ENCODE data around the gene GHRL.
"Not testable (repeated sequence)": the region's sequence is repeated elsewhere in the genome, so short reads cannot be mapped to it uniquely, and the experiment has no call there.

Gene GHRL

DNA sequence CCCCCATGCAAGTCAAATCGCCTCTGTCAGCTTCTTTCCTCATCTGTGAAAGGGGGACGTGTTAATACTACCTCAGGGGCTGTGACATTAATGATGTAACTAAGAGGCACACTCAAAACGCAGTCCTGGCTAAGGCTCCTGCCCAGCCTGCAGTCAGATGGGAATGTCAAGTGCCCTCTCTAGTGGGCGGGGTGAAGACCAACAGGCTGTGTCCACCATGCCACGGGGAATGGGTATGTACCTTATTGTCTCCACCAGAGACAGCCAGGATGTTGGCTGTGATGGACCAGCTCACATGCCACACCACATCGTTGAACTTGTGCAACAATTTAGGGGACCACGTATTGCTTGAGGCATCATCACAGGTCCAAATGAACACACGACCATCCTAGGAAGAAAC, 11.0 kb upstream of the GHRL start:
- in situ Hi-C loops (cut with MboI; ENCODE audit: low sequenced_read_pairs): no loop called here

DNA sequence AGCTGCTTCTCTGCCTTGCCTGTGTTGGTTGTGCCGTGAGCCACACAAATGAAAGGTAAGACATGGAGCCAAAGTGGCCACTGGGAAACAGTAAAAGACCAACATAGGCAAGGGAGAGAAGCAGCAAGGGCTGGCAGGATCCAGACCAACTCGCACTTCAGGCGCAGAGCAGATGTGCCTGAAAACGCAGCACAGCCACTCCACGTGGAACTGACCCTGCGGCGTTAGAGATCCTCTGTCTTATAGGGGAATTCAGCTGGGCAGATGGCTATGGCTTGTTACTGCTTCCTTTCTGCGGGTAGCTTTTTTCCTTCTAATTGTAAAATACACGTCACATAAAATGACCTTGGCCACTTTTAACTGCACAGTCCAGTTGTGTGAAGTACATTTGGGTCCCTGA, 10.4 kb upstream of the GHRL start:
- in situ Hi-C loops (cut with MboI; ENCODE audit: low sequenced_read_pairs): no loop called here

DNA sequence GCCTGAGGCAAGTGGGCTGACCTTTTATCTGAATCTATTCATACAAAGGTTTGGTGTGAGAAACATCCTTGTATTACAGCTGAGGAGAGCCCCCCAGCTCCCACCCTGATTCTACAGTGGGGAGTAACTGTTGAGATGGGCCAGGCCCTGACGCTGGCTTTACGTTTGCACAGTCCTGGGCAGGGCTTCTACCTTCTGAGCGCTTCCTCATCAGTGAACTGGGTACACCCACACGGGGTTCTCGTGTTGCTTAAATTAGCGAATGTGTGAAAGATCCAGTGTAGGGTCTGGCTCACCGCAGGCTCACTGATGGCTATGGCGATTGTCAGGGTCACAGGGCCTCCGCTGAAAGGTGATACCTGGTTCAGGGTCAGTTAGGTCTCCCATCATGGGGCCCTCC, 7.3 kb upstream of the GHRL start:
- in situ Hi-C loops (cut with MboI; ENCODE audit: low sequenced_read_pairs): no loop called here

DNA sequence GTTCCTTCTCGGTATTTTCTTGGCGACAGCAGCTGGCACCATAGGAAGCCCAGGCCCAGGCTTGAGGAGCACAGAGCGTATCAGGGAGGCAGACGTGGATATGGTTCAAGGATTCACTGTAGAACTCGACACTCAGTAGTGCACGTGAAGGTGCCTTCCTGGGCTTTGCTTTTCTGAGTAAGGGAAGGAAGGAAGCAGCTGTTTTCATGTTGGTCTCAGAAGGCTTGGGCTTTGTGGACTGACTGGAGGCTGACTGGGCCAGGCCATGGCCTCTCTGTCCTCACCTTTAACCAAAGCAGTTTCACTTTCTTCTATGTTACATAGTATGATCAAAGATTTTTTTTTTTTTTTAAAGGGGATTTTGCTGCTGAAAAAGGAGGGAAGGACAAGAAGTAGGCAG, 6.9 kb upstream of the GHRL start:
- in situ Hi-C loops (cut with MboI; ENCODE audit: low sequenced_read_pairs): no loop called here

DNA sequence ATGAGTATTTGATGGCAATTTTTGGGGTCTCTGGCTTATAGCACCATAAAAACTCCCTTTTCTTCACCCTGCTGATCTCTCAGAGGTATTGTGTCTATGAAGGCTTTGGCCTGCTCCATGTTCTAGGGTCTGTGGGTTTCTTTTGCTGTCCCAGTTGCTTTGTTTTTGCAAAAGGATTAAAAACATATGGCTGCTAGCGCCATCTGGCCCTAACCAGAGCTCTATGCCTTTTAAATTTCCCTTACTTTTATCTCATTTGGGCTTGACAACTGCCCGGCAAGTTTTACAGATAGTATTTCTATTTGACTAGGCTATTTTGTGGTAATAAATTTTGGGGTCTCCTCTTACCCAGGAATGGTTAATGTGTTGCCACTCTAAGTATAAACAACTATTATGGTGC, 6.4 kb upstream of the GHRL start:
- in situ Hi-C loops (cut with MboI; ENCODE audit: low sequenced_read_pairs): no loop called here

DNA sequence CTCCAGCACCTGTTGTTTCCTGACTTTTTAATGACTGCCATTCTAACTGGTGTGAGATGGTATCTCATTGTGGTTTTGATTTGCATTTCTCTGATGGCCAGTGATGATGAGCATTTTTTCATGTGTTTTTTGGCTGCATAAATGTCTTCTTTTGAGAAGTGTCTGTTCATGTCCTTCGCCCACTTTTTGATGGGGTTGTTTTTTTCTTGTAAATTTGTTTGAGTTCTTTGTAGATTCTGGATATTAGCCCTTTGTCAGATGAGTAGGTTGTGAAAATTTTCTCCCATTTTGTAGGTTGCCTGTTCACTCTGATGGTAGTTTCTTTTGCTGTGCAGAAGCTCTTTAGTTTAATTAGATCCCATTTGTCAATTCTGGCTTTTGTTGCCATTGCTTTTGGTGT, 5.3 kb upstream of the GHRL start:
- in situ Hi-C loops (cut with MboI; ENCODE audit: low sequenced_read_pairs): not testable (repeated sequence)

DNA sequence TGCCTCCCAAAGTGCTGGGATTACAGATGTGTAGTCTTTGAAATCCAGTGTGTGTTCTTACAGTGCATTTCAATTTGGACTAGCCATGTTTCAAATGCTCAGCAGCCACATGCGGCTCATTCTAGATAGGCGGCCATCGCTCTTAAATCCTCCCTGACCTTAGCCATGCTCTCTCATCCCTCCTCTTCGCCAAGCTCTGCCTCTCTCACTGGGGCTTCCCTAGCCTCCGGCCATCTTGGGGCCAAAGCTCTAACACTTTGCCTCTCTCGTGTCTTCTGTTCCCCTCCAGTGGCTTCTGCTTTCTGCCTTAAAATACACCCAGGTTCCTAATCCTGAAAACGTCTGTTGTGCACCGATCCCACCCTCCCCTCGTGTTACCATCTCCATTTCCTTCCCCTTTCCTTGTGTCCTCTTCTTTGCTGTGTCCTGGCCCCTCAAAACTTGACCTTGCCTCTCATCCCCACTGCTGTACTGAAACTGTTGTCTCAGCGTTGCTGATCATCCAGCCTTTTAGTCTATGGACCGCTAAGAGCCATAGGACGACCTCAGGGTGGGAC, 1.4 kb upstream of the GHRL start:
- in situ Hi-C loops (cut with MboI; ENCODE audit: low sequenced_read_pairs): no loop called here

DNA sequence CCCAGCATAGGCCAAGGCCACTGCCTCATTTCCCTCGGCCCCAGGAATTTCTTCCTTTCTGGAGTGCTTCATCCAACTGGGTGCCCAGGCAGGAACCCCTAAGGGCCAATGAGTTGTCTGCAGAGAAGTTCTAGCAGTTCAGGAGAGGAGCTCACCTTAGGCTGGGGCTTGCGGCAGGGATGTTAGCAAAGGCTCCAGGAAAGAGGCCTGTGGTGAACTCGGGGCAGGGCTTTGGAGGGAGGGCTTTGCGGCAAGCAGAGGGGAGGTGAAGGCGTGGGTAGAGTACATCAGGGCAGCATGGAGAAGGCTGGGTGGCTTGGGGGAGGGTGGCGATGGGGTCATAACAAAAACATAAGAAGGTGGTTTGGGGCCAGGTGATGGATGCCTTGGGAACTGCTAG, 1.1 kb downstream of the GHRL start:
- in situ Hi-C loops (cut with MboI; ENCODE audit: low sequenced_read_pairs): no loop called here

DNA sequence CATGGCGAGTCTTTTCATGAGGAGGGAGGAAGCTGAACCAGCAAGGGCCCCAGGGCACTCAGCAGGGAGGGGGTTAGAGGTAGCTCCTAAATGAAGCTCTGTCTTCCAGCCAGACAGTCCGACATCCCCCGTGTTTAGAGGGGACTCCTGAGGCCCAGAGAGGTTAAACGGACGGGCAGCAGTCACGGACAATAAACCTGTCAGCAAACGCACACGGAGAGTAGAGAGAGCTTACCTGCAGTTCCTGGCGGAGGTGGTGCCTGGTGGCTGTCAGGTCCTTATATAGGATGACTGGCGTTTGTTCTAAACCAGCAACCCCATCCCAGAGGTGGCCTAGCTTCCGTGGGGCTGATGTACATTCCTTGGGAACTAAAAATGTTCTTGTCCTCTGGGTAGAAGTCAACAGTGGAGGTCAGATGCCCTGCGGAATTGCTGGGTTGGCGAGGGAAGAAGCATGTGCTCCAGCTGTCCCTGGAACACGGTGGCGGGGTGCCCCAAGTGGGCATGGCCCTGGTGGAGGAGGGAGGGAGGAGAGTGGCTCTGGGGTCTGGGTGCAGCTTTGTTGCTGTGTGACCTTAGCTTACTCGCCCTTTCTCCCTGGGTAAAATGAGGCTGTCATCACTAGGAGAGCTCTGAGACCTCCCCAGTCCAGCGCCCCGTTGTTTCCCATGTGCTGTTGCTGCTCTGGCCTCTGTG, 2.1 kb downstream of the GHRL start:
- in situ Hi-C loops (cut with MboI; ENCODE audit: low sequenced_read_pairs): no loop called here

DNA sequence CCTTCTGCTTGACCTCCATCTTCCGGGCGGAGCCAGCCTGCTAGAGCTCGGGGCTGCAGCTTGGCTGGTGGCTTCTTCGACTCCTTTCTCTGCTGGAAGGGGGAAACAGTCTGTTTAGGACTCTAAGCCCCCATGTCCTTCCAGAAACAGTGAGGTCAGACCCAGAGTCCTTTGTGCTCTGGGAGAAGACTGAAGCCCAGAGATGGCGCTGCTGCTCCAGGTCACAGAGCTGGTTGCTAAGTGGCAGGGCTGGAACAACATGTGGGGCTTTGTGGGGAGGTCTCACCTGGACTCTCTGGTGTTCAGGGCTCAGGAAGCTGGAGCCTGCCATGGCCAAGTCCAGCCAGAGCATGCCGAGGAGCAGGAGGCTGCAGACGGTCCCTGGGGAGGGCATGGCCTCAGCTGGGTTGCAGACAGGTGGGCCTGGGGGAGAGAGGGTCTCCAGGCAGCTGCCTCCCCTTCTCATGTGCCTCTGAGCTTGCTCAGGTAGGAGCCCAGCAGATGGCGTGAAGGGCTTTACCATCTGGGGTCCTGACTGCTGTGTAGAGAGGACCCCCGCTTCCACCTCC, 2.9 kb downstream of the GHRL start:
- in situ Hi-C loops (cut with MboI; ENCODE audit: low sequenced_read_pairs): no loop called here

DNA sequence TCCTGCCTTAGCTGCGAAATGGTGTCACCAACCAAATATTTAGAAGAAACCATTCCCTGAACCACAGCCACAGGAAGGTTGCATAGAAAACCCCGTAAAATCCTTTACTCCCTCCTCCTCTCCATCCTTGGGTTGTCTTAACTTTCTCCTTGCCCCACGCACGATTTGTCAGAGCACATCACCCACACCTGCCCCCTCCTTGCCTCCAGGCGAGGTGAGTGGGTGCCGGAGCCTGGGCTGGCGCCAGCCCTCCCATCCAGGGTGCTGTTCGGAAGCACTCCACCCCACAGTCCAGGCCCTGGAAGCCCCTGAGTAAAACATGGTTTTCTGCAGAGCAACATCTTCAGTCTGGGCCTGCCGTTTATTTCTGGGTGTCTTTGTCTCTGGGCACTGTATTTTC, 3.7 kb downstream of the GHRL start:
- in situ Hi-C loops (cut with MboI; ENCODE audit: low sequenced_read_pairs): no loop called here

DNA sequence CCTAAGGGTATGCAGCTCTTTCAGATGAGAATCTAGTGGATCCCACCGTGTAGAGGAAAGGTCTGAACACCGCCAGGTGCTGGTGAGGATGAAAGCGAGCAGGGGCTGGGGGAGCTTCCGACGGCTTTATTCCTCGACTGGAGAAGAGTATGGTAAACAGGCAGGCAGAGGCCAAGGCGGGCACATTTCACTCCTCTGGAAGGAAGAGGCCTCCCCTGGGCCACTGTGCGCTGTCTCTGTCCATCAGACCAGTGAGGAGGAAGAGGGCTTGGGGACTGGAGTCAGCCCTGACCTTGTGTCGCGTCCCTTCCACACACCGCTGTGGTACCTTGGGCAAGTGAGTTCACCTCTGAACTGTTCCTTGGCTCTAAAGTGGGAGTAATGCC, 4.2 kb downstream of the GHRL start:
- in situ Hi-C loops (cut with MboI; ENCODE audit: low sequenced_read_pairs): no loop called here

DNA sequence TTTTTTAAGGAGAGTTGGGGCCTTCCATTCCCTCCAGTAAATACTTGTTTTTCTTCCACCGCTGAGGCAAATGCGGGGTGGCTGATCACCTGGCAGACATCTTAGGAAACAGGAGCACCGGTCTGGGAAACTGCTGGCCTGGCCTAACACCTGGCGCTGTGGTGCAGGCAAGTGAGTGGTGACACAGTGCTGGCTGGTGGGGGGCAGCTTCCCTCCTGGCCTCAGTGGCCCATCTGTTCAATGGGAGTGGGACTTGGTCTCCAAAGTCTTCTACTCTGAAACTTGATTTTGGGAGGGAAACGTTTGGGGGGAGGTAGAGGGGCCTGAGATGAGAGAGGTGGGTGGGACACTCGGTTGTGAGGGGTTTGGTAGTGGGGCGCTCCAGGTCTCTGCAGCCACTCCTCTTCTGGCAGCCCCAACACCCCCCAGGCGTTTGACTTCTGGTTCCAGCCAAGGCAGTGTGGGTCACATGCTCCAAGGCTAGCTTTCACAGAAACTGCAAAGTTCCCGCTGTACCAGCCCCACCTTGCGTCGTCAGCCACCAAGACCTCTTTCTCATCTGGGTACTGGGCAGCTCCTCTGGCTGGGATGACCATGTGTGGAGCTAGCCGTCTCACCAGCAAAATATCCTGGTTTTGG, 4.7 kb downstream of the GHRL start:
- in situ Hi-C loops (cut with MboI; ENCODE audit: low sequenced_read_pairs): no loop called here

DNA sequence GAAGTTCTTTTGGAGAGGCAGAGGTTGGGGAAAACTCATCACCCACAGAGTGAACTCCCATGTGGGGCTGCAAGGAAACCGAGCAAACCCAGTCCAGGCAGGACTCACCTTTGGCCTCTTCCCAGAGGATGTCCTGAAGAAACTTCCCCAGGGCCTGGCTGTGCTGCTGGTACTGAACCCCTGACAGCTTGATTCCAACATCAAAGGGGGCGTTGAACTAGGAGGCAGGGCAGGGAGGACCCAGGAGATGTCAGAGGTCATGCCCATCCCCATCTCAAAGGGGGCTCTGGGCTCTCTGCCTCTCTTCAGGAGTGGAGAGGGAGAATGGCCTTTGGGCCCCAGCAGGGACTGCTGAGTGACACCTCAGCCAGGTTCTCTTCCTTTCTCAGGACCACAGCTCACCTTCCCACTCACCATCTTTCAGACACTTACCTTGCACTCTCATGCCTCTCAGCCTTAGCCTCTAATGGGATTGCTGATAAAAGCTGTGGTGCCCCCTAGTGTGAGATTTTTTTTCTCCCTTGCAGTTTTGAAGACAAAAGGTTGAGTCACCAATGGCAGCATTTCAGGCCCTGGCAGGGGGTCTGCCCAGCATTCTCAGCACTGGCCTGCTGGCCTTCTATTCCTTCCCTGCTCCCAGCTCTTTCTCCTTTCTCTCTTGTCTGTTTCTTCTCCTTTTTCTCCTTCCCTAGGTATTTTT, 6.0 kb downstream of the GHRL start:
- in situ Hi-C loops (cut with MboI; ENCODE audit: low sequenced_read_pairs): no loop called here

DNA sequence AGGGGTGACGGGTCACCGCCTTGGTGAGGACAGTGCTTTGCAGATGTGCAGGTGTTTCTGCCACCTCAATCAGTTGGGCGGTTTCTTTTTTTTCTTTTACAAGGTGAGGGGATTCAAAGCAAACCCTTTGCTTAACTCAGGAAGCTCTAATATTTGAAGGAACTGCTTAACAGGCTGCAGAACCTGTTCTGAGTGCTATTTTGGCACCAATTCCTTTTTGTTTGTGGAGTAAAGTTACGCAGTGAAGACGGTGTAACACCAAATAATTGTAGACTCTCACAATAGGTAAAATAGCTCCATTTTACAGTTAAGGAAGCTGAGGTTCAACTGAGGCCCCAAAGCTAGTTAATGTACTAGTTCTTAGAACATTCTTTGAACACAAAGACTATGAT, 6.6 kb downstream of the GHRL start:
- in situ Hi-C loops (cut with MboI; ENCODE audit: low sequenced_read_pairs): no loop called here

DNA sequence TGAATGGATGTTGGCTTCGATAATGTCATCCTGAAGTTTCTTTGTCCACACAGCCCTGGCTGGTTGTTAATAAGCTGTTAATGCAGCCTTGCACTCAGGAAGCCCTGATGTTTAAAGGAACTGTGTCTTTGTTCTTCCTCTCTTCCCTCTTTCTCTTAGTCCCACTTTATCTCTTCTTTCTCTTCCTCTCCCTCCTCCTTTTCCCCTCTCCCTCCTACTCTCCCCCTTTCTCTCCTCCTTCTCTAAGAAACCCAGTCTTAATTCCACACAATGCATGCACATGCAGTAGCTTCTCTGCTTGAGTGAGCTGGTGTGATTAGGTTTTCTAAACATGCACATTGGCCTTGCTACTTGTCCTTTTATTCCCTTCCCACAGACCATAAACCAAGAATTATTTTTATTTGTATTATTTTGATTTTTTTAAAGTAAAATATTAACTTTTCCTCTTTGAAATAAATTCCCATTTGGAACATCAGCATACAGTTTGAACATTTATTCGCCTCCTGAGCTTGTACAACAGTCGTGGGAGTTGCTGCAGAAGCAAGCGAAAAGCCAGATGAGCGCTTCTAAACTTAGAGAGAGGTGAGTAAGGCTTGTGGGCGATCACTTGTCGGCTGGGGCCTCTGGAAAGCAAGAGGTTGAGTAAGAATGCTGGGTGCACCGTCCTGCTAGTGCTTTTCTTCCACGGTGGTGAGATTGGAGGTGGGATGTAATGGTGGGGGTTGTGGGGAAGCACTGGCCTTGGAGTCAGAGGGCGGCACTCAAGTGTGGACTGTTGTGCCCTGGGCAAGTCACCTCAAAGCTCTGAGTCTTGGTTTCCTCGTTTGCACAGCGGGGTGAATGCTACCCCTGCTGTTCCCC, 7.2 kb downstream of the GHRL start:
- in situ Hi-C loops (cut with MboI; ENCODE audit: low sequenced_read_pairs): no loop called here

DNA sequence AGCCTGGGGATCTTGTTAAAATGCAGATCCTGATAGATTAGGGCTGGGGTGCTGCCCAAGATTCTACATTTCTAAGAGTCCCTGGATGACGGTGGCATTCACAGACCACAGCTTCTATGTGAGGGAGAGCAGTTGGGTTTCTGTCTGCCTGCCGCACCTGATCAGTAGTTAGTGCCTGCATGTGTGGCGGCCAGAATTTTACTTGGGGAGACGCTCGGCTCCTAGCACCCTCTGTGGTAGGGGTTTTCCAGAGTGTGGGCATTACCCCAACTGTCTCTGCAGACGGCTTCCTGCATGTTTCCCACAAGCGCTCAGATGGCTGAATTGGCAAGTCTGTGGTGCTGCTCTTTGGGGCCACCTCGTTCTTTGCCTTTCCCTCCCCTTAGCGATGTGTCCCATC, 8.3 kb downstream of the GHRL start:
- in situ Hi-C loops (cut with MboI; ENCODE audit: low sequenced_read_pairs): no loop called here

DNA sequence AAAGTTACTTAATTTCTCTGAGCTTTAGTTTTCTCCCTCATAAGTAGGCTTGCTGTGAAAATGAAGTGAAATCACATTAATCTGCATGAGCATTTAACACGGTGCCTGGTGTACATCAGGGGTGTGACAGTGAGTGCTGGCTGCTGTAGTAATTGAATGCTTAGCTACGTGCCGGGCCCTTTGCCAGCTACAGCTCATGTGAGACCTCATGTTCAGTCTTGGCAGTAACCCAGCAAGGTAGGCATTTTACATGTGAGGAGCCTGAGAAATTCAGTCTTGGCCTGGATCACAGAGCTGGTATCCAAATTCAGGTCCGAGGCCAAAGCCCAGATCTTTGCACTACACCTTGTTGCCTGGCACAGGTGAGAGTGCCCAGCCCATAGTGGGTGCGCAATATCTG, 9.1 kb downstream of the GHRL start:
- in situ Hi-C loops (cut with MboI; ENCODE audit: low sequenced_read_pairs): no loop called here

DNA sequence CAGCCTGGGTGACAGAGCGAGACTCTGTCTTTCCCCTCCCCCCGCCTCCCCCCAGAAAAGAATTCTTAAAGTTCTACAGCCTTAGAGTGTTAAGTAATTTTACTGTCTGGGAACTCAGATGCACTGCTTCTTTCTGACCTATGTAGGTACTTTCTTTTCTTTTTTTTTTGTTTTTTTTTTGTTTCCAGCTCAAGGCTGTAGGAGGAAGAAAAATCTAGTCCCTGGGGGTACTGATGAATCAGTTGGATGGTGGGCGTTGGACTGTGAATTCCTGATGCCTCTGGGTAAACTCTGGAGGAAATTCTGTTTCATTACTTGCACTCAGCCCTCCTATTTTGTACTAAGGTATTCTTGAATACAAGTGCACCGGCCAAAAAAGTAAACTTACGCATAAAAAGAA, 10.8 kb downstream of the GHRL start:
- in situ Hi-C loops (cut with MboI; ENCODE audit: low sequenced_read_pairs): no loop called here

DNA sequence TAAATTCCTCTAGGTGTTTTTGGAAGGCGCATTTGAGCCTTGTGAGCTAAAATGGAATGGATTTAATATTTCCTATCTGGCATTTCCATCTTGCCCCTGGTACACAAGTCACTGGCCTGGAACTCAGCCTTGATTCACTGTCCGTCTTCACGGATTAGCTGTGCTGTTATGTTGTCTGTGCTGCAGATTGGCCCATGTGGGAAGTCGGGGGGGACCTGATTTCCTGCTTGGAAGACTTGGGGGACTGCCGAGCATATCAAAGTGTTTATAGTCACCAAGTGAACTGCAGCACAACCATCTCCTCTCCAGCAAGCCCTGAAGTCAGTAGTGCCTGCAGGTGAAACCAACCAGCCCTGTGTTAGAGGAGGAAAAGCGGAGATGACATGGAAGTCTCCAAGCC, 12.2 kb downstream of the GHRL start:
- in situ Hi-C loops (cut with MboI; ENCODE audit: low sequenced_read_pairs): no loop called here

DNA sequence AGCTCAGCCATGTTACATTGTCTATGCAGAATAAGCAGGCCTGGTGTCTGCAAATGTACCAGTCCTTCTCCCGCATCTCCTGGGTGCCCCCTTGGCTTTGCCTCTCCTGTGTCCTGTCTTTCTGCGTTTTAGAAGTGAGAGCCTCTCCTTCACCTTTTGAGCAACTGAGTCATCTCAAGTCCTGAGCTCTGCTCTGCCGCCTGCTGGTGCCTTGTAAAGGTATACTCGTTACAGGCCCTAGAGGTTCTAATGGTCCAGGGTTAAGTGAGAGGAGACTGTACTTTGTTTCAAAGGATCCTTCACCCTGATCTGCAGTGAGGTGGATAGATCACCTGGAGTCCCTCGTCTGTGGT, 12.6 kb downstream of the GHRL start:
- in situ Hi-C loops (cut with MboI; ENCODE audit: low sequenced_read_pairs): no loop called here

Measured in HL-60/S4 (cell line).